HEK293T (cell line): ENCODE measurements around the gene SECISBP2.

ENCODE experiments used
- ARNT ChIP-seq: fragments of 450-650 bp; IDR thresholded peaks from 2 replicates; pipeline ENCODE4 v1.6.1; 2017; ENCODE audit warnings: mild to moderate bottlenecking
- FOXA1 ChIP-seq: fragments of 450-650 bp; IDR thresholded peaks from 2 replicates; pipeline ENCODE4 v1.6.1; 2016; ENCODE audit warnings: mild to moderate bottlenecking
- FOXK2 ChIP-seq: fragments of 450-650 bp; IDR thresholded peaks from 2 replicates; pipeline ENCODE4 v1.6.1; 2016; ENCODE audit warnings: mild to moderate bottlenecking
- FOXM1 ChIP-seq: fragments of 450-650 bp; IDR thresholded peaks from 2 replicates; pipeline ENCODE4 v1.6.1; 2017; ENCODE audit warnings: mild to moderate bottlenecking, borderline replicate concordance
- NFRKB ChIP-seq: fragments of 450-650 bp; IDR thresholded peaks from 2 replicates; pipeline ENCODE4 v1.6.1; 2016; ENCODE audit warnings: mild to moderate bottlenecking, moderate library complexity
- SP1 ChIP-seq: fragments of 450-650 bp; IDR thresholded peaks from 2 replicates; pipeline ENCODE4 v1.6.1; 2017
- SUZ12 ChIP-seq: fragments of 450-650 bp; IDR thresholded peaks from 2 replicates; pipeline ENCODE4 v1.6.1; 2016; ENCODE audit warnings: mild to moderate bottlenecking
- TARDBP ChIP-seq: fragments of 450-650 bp; IDR thresholded peaks from 2 replicates; pipeline ENCODE4 v1.6.1; 2016
- ZNF384 ChIP-seq: fragments of 450-650 bp; IDR thresholded peaks from 2 replicates; pipeline ENCODE4 v1.6.1; 2016
- TF ChIP-seq, protein P1 (sequence below): fragments of 450-650 bp; IDR thresholded peaks from 2 replicates; pipeline ENCODE4 v1.6.1; 2016

GRCh38 chr9:89388084-89388867 is 70.0 kb downstream of the SECISBP2 start:
- TF ChIP-seq ARNT (no peak), SP1 (no peak), ZNF384 (no peak), FOXM1 (no peak), TARDBP (no peak), FOXK2 (no peak), NFRKB (no peak), FOXA1 (no peak), SUZ12 (no peak)
- TF ChIP-seq, protein P1, sequence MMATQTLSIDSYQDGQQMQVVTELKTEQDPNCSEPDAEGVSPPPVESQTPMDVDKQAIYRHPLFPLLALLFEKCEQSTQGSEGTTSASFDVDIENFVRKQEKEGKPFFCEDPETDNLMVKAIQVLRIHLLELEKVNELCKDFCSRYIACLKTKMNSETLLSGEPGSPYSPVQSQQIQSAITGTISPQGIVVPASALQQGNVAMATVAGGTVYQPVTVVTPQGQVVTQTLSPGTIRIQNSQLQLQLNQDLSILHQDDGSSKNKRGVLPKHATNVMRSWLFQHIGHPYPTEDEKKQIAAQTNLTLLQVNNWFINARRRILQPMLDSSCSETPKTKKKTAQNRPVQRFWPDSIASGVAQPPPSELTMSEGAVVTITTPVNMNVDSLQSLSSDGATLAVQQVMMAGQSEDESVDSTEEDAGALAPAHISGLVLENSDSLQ, result no peak
